Stimulated activated naive CD8-positive, alpha-beta T cell treated with anti-CD3 and anti-CD28 coated beads, Interleukin-15, Interleukin-2, amounts not matched to agents 100 ng/mL and 50 ng/mL, for 24 hours (primary cell): ENCODE results near the gene ALDH16A1.

Experiments
- H3K27ac Mint-ChIP-seq: one replicate; pipeline ENCODE4 v1.8.0; 2021; ENCODE audit warnings: mild to moderate bottlenecking, mixed read lengths
- H3K27me3 Mint-ChIP-seq: one replicate; pipeline ENCODE4 v1.8.0; 2021; ENCODE audit warnings: mixed read lengths
- H3K36me3 Mint-ChIP-seq: one replicate; pipeline ENCODE4 v1.8.0; 2021; ENCODE audit warnings: low read depth, mixed read lengths
- H3K4me1 Mint-ChIP-seq: one replicate; pipeline ENCODE4 v1.8.0; 2021; ENCODE audit warnings: low read depth, mixed read lengths
- H3K4me3 Mint-ChIP-seq: one replicate; pipeline ENCODE4 v1.8.0; 2021; ENCODE audit warnings: mild to moderate bottlenecking, mixed read lengths
- H3K9me3 Mint-ChIP-seq: one replicate; pipeline ENCODE4 v1.8.0; 2021; ENCODE audit warnings: mixed read lengths

Gene ALDH16A1

DNA sequence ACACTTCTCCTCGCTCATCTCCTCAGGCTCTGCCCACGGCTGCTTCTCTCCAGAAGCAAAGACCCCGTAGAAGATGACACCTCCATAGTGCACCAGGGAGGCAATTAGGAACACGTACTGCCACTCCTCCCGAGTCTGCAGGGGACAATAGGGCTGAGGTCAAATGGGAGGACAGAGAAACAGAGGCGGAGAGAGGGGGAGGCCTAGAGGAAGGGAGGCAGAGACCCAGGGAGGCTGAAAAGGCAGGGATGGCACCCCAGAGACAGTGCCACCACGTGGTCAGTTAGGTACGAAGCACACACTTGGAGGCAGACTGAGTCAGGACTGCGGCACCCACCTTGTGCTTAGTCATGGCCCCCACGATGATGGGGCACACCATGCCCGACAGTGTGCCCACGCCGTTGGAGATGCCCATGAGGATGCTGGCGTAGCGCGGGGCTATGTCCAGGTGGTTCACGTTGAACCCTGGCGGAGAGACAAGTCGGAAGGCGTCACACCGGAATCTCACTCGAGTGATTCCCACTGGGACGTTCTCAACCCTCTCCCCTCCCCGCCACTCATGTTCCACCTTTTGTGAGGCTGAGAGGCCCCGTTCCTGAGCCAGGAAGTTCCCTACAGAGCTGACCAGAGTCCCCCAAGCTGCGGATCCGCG lies 22.2 kb upstream of the ALDH16A1 start:
- H3K27me3 Mint-ChIP-seq, result peaks cover 87% of the 10 kb centered on the region
- H3K27ac Mint-ChIP-seq, result no peak overlapping the region
- H3K4me3 Mint-ChIP-seq, result no peak overlapping the region
- H3K36me3 Mint-ChIP-seq, result no peaks in the 10 kb centered on the region
- H3K4me1 Mint-ChIP-seq, result peaks cover 39% of the 10 kb centered on the region
- no peaks in the 10 kb centered on the region for H3K9me3 Mint-ChIP-seq

DNA sequence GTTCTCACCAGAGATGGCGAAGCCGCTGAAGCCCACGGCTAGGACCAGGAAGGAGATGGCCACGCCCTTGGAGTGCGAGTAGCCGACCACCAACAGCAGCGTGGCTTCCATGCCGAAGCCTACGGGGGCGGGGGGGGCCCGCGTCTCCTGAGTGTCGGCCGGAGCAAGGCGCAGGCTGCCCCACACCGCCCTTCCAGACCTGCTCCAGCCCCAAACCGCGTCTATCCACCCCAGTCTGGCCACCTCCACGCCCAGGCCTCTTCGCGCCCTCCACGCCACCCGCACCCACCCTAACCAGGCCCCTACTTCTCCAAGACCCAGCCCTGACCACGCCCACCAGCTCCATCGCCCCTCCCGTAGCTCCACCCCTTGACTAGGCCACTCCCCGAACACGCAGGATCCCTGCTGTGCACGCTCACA lies 21.7 kb upstream of the ALDH16A1 start:
- no peaks in the 10 kb centered on the region for H3K36me3 Mint-ChIP-seq
- no peaks in the 10 kb centered on the region for H3K9me3 Mint-ChIP-seq
- no peak overlapping the region for H3K4me3 Mint-ChIP-seq
- H3K27me3 Mint-ChIP-seq, result peaks cover 87% of the 10 kb centered on the region
- peaks cover 43% of the 10 kb centered on the region for H3K4me1 Mint-ChIP-seq
- H3K27ac Mint-ChIP-seq, result no peak overlapping the region

DNA sequence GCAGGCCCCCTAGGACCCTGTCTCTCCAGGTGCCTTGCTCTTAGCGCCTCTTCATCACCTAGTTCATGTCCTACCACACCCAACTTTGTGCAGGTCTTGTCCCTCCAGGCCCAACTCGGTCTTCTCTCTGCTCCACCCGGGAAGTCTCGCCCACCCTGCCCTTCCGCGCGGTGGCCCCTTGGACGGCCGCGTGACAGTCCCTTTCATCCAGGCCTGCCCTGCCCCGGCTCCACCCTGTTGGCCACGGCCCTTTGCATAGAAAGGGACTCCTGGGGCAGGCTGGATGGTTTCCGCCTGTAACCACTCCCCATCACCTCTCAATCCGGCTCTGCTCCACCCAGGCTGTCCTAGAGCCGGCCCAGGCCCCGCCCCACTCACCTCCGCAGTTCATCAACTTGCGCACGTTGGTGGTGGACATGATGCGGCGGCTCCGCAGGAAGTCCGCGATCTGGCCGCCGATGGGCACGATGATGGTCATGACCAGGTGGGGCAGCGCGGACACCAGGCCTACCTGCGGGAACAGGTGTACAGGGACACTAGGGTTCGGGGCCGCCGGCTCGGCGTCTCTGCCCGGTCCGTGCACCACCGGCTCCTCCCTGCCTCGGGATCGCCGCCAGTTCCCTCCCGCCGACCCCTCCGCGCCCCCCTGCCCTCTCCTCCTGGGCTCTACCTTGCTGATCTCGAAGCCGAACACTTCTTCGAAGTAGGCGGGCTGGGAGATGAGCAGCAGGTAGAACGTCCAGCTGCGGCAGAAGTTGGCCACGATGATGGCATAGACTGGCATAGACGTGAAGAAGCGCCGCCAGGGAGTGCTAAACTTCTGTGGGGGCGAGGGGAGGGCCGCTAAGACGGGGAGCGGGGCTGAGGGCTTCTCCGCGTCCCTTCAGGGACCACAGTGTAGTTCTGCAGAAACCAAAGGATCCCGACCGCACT lies 20.6 kb upstream of the ALDH16A1 start:
- H3K4me1 Mint-ChIP-seq, result peaks cover 40% of the 10 kb centered on the region
- peaks cover 85% of the 10 kb centered on the region for H3K27me3 Mint-ChIP-seq
- H3K9me3 Mint-ChIP-seq, result no peaks in the 10 kb centered on the region
- peak overlapping the region; percentile 13 for H3K4me3 Mint-ChIP-seq
- no peak overlapping the region for H3K27ac Mint-ChIP-seq
- no peaks in the 10 kb centered on the region for H3K36me3 Mint-ChIP-seq

DNA sequence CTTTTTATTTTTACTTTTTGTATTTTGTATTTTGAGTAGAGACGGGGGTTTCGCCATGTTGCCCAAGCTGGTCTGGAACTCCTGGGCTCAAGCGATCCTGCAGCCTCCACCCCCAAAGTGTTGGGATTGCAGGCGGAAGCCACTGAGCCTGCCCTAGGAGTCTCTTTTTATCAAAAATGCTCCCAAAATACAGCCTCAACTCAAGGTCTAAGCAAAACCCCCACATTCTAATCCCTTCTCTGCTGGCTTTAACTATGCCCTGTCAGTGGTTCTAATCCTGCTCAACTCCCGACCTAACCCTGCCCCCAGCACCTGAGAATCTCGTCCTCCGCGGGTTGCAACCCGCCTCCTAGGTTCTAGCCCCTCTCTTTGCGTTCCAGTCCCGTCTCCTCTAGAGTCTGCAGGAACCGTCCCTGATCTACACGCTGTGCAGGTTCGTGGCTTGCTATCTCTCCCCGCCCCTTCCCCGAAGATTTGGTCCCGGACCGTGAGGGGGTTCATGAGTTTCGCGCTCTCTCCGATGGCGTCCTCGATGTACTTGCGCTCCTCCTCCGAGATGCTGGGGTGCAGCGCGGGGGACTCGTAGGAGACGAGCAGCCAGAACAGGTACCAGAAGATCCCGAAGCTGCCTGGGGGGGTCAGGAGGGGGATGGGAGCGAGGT lies 19.7 kb upstream of the ALDH16A1 start:
- Mint-ChIP-seq H3K4me1 (peaks cover 34% of the 10 kb centered on the region), H3K4me3 (no peak overlapping the region), H3K36me3 (no peaks in the 10 kb centered on the region), H3K27ac (no peak overlapping the region), H3K9me3 (no peaks in the 10 kb centered on the region), H3K27me3 (peaks cover 87% of the 10 kb centered on the region)

DNA sequence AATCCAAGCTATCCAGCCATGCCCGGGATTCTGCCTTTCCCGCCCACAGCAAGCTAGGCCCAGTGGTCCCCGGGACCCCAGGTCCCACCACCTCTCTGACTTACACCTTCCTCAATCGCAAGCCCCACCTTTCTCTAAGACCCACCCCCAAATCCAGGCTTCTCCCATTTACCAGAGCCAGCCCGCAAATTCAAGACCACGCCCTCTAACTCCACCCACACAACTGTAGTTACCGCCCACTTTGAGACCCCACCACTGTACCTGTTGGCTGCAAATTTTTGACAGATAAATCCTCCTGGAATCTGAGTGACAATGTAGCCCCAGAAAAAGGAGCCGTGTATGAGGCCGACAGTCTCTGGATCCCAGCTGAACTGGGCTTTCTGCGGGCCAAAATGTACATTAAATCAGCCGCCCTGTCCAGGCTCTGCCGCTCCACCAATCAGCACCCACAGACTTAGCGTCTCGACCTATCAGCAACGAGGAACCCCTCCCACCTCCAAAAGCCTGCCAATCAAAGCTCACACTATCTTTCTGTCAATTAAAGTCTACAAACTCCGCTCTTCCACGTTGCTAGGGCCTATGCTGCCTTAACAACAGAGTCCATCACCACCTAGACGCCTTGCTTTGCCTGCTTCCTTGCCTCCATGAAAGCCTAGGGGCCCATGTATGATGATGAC lies 18.0 kb upstream of the ALDH16A1 start:
- peaks cover 89% of the 10 kb centered on the region for H3K27me3 Mint-ChIP-seq
- H3K27ac Mint-ChIP-seq, result no peak overlapping the region
- H3K4me1 Mint-ChIP-seq, result peaks cover 29% of the 10 kb centered on the region
- H3K4me3 Mint-ChIP-seq, result peak overlapping the region; percentile 8
- H3K9me3 Mint-ChIP-seq, result no peaks in the 10 kb centered on the region
- no peaks in the 10 kb centered on the region for H3K36me3 Mint-ChIP-seq

DNA sequence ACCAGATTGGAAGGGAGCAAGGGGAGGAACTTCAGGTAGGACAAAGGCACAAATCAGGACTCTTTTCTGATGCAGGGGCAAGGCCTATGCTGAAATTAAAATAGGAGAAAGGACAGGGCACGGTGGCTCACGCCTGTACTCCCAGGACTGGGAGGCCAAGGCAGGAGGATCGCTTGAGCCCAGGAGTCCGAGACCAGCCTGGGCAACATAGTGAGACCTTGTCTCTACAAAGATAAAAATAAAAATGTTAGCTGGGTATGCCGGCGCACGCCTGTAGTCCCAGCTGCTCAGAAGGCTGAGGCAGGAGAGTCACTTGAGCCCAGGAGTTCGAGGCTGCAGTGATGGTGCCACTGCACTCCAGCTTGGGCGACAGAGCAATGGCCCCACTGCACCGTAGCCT lies 17.4 kb upstream of the ALDH16A1 start:
- Mint-ChIP-seq H3K9me3 (no peaks in the 10 kb centered on the region), H3K4me3 (peak overlapping the region; percentile 8), H3K4me1 (peaks cover 31% of the 10 kb centered on the region), H3K27ac (no peak overlapping the region), H3K27me3 (peaks cover 91% of the 10 kb centered on the region), H3K36me3 (peaks cover 2% of the 10 kb centered on the region)

DNA sequence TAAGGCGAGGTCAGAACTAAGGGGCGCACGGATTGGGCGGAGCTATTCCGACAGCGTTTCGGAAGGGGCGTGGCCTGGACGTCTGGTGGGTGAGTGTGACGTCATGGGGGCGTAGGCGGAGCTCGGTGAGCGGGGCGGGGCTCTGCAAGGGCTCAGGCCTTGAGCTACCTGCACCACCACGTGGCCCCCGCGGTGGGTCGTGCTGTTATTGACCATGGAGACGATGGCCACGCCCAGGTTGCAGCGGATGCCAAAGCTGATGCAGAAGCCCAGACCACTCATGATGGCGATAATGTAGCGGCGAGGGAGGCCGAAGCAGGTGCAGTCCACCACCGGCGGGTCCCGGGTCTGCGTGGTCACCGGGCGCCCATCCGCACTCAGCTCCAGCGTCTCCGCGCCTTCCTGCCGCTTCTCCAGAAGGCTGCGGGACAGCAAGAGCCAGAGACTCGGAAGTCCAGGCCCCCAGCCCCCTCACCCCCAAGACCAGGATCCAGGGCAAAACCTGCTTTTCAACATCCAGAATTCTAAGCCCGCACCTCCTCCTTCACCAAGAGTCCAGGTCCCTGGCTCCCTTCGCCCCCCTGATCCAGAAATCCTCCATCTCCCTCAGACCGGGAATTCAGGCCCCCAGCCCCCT lies 16.5 kb upstream of the ALDH16A1 start:
- H3K4me1 Mint-ChIP-seq, result peaks cover 35% of the 10 kb centered on the region
- H3K4me3 Mint-ChIP-seq, result no peak overlapping the region
- H3K9me3 Mint-ChIP-seq, result no peaks in the 10 kb centered on the region
- H3K36me3 Mint-ChIP-seq, result peaks cover 5% of the 10 kb centered on the region
- H3K27me3 Mint-ChIP-seq, result peaks cover 91% of the 10 kb centered on the region
- H3K27ac Mint-ChIP-seq, result no peak overlapping the region

DNA sequence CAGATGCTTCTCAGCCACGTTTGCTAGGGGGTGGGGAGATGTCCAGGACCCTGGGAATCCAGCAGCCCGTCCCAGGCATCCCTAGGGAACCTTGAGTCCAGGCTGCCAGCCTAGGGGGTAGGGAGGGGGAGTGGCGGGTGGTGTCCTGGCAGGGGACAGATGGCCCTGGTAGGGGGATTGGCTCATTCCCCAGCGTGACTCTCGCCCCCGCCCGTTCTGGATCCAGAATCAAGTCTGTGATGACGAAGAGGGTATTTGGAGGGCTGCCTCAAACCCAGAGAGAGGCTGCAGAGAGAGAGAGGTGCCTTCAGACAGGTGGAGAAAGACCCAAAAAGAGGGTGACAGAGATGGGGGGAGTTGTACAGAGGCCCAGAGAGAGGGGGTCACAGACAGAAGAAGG lies 15.8 kb upstream of the ALDH16A1 start:
- Mint-ChIP-seq H3K4me1 (peaks cover 39% of the 10 kb centered on the region), H3K36me3 (peaks cover 5% of the 10 kb centered on the region), H3K27me3 (peaks cover 91% of the 10 kb centered on the region), H3K27ac (no peak overlapping the region), H3K4me3 (no peak overlapping the region), H3K9me3 (no peaks in the 10 kb centered on the region)

DNA sequence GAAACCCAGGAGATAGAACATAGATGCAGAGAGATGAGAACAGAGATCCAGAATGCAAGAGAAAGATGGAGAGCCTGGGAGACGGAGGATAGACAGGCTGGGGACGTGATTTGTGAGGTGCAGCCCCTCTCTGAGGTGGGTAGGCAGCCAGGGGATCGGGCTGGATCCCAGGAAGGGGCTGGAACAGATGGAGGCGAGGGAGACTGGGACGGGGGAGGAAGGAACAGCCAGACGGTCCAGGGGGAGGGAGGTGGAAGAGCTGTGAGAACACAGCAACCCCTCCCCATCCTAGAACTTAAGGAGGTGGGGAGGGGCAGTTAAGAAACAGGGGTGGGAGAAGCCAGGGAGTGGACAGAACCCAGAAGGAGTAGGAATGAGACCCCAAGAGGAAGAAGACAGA lies 14.8 kb upstream of the ALDH16A1 start:
- peaks cover 5% of the 10 kb centered on the region for H3K36me3 Mint-ChIP-seq
- no peak overlapping the region for H3K4me3 Mint-ChIP-seq
- H3K4me1 Mint-ChIP-seq, result peaks cover 42% of the 10 kb centered on the region
- no peak overlapping the region for H3K27ac Mint-ChIP-seq
- no peaks in the 10 kb centered on the region for H3K9me3 Mint-ChIP-seq
- H3K27me3 Mint-ChIP-seq, result peaks cover 87% of the 10 kb centered on the region

DNA sequence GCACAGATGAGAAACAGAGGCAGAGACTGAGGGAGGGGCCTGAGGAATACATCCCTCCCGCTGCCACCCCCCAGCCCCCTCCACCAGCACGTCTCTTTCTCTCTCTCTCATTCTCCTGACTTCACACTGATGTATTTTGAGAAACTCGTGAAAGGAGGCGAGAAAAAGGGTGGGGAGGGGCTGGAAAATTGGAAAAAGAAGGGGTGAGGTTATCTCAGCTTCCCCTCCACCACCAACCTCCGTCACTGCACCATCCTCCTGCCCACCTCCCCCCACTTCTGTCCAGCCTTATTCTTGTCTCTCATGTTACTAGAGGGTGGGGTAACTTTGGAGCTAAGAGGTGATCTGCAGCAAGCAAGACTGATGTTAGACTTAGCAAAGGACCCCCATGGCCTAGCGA lies 13.2 kb upstream of the ALDH16A1 start:
- Mint-ChIP-seq H3K27ac (no peak overlapping the region), H3K36me3 (peaks cover 5% of the 10 kb centered on the region), H3K4me1 (peaks cover 45% of the 10 kb centered on the region), H3K4me3 (no peak overlapping the region), H3K27me3 (peaks cover 74% of the 10 kb centered on the region), H3K9me3 (no peaks in the 10 kb centered on the region)

DNA sequence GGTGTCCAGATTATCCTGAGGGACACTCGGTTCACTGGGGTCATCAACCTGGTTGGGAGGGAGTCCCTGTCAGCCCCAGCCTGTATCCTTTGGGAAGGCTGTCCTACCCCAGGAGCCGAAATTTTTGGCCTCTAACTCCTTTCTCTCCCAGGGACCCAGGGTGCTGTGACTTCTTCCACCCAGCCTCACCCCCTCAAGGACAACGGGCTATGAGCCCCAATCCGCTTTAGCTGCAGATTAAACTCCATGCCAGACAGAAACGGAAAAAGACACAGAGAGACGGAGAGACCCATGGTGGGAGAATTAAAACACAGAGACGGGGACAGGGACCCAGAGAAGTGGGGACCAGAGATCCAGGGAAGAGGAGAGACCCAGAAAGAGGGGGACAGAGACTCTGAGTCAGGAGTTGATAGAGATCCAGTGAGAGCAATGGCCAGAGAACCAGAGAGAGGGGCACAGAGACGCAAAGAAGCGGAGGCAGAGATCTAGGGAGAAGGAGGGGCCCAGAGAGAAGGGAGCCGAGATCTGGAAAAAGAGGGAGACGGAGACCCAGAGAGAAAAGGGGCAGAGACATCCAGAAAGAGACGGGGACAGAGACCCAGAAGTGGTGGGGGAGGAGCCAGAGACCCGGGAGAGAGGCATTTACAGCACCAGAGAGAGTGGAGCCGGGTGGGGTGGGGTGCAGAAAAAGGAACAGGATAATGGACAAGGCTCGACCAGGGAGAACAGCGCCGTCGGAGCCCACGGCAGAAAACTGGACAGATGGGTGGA lies 12.4 kb upstream of the ALDH16A1 start:
- H3K36me3 Mint-ChIP-seq, result peaks cover 5% of the 10 kb centered on the region
- peak overlapping the region; percentile 57 for H3K4me3 Mint-ChIP-seq
- peak overlapping the region; percentile 34 for H3K27ac Mint-ChIP-seq
- peaks cover 66% of the 10 kb centered on the region for H3K27me3 Mint-ChIP-seq
- peaks cover 44% of the 10 kb centered on the region for H3K4me1 Mint-ChIP-seq
- no peaks in the 10 kb centered on the region for H3K9me3 Mint-ChIP-seq

DNA sequence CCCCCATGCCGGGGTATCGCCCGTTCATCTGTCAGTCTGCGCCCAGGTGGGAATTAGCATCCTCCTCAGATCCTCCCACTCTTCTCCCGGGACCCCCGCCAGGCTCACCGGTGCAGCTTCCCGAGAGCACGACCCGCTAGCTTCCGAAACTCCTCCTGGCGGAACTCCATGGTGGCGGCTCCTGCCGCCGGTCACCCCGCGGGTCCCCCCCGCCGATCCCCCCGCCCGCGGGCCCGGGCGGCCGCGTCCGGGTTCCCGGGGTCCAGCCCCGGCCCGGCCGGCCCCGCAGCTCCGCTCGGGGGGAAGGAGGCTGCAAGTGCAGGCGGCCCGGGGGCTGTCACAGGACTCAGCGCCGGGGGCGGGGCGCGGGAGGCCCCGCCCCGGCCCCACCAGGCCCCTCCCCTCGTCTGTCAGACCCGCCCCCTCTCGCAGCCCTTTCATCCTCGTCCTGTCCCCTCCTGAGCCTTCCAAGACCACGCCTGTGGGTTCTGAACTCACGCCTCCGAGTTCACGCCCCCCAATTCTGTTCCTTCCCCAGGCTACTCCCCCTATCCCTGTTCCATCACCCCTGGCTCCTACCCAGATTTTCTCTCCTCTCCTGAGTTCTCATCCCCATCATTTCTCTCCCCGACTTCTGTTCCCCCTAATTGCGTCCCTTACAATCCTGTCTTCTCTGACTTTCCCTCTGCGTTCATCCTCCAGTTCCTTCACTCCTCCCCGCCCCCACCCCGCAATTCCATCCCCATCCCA lies 11.6 kb upstream of the ALDH16A1 start, which contains the start of gene SLC17A7:
SLC17A7 (minus strand) TSS at position 318 of the 750 bp plus-strand sequence; CDS start at position 170, 148 bp downstream.
- Mint-ChIP-seq H3K36me3 (peaks cover 5% of the 10 kb centered on the region), H3K9me3 (no peaks in the 10 kb centered on the region), H3K4me3 (peak within 1 kb of the TSS; percentile 76), H3K27ac (peak within 1 kb of the TSS; percentile 34), H3K4me1 (peaks cover 38% of the 10 kb centered on the region), H3K27me3 (peaks cover 59% of the 10 kb centered on the region)

DNA sequence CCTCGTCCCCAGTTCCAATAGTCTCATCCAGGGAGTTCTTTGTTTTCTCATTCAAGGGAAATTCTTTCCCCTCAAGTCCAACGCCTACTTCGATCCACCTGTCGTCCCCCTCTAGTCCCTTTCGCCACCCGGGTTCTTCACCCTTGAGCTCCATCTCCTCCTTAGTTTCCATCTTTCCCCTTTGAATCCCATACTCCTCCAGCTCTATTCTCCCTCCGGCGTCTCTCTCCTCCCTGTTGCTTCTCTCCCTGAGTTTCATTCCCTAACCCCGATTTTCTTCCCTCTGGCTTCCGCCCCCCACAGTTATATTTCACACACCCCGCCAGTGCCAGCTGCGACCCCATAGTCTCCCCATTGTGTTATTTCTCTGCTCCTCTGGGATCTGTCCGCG lies 11.1 kb upstream of the ALDH16A1 start:
- Mint-ChIP-seq H3K27ac (no peak overlapping the region), H3K9me3 (no peaks in the 10 kb centered on the region), H3K4me3 (peak overlapping the region; percentile 76), H3K4me1 (peaks cover 32% of the 10 kb centered on the region), H3K36me3 (peaks cover 11% of the 10 kb centered on the region), H3K27me3 (peaks cover 55% of the 10 kb centered on the region)
